Thyroid gland (tissue), 4 donors: ENCODE measurements around the gene GINM1. TPM values are rescaled to one million over a fixed set of nuclear protein-coding genes. Genes with fewer than 3 reads are reported as not detected.

Source experiments
- DNase-seq, 2 donors: peaks; one replicate each; pipeline ENCODE4 v3.0.0-alpha.2; 2019
- H3K27ac ChIP-seq, 3 donors: fragments of 200-600 bp; sonication (generic); 1 replicate in 2 of 3; 2 replicates in 1 of 3; pipeline ENCODE4 v1.5.1; 2016 to 2019; ENCODE audit warnings: mild to moderate bottlenecking in 1 of 3, moderate library complexity in 1 of 3
- H3K27me3 ChIP-seq: fragments of 200-600 bp; sonication (generic); one replicate; pipeline ENCODE4 v1.5.1; 2019
- H3K36me3 ChIP-seq, 2 donors: fragments of 200-600 bp; sonication (generic); one replicate each; pipeline ENCODE4 v1.5.1; 2016 to 2019
- H3K4me1 ChIP-seq, 2 donors: fragments of 200-600 bp; sonication (generic); one replicate each; pipeline ENCODE4 v1.5.1; 2017 to 2019
- H3K4me3 ChIP-seq, 3 donors: fragments of 200-600 bp; sonication (generic); replicated peaks in 1 of 3; 1 replicate in 2 of 3; 2 replicates in 1 of 3; pipeline ENCODE4 v1.5.1; 2016; ENCODE audit warnings: mild to moderate bottlenecking in 1 of 3
- H3K9me3 ChIP-seq: fragments of 200-600 bp; sonication (generic); one replicate; pipeline ENCODE4 v1.5.1; 2017
- CTCF ChIP-seq, 6 experiments: fragments of 200-600 bp in 3 of 6; fragments of 450-650 bp in 3 of 6; sonication (generic) in 3 of 6; IDR thresholded peaks; one replicate each; pipeline ENCODE4 v1.5.1; 2016 to 2019; ENCODE audit warnings: antibody characterized with exemption in 6 of 6, mild to moderate bottlenecking in 2 of 6, inconsistent platforms in 1 of 6, moderate library complexity in 1 of 6
- POLR2A ChIP-seq, 2 donors: fragments of 450-650 bp; IDR thresholded peaks; one replicate each; pipeline ENCODE4 v1.6.1; 2017; ENCODE audit warnings: antibody characterized with exemption in 2 of 2, mild to moderate bottlenecking in 2 of 2, moderate library complexity in 1 of 2
- whole genome bisulfite sequencing, 2 donors: methylation state at CpG; one replicate each; pipeline ENCODE4 v1.1.5; 2017; 5-methylcytosine and 5-hydroxymethylcytosine counted together
- intact Hi-C: fragments of 100-400 bp; cut with DNase I; formaldehyde crosslinking; loops from one replicate; pipeline ENCODE4 v1.15.1; 2023
- total RNA-seq, 4 donors: library from RNA; depleted of rRNA; stranded (reverse); fragments of >200 nt; gene quantifications; one replicate each; pipeline ENCODE4 v1.2.3, GENCODE V29; 2016

Gene GINM1
- total RNA-seq, 4 donors from 2014 or later: 77.3 to 101 (median 86.8) TPM

DNA sequence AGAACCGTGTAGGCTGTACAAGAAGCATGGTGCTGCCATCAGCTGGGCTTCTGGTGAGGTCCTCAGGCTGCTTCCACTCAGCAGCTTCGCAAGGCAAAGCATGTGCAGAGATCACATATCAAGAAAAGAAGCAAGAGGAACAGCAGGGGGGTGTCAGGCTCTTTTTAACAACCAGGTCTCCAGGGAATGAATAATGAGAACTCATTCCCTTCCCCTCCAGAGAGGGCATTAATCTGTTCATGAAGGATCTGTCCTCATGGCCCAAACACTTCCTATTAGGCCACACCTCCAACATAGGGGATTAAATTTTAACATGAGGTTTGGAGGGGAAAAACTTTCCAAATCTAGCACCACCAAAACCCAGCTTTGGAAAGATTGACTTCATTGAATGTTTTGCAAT, 20.0 kb downstream of the GINM1 start:
- intact Hi-C loops: no loop called here
- WGBS, 2 donors: 93 to 97% methylated on average over 2 of the region's 2 CpGs
- Histone ChIP-seq H3K27ac (no peak overlapping the region), H3K36me3 (peaks cover 10 to 19% of the 10 kb centered on the region in 2 donors), H3K4me1 (no peaks in the 10 kb centered on the region), H3K9me3 (no peaks in the 10 kb centered on the region), H3K4me3 (no peak overlapping the region), H3K27me3 (no peaks in the 10 kb centered on the region)
- TF ChIP-seq CTCF (IDR thresholded peaks at IDR 0.05): no peak
- TF ChIP-seq POLR2A (IDR thresholded peaks at IDR 0.05): no peak
- DNase-seq: no peak

GRCh38 chr6:149592983-149593382, 26.8 kb downstream of the GINM1 start:
- no peaks in the 10 kb centered on the region for H3K9me3 ChIP-seq
- WGBS, 2 donors: 98 to 100% methylated on average over 2 of the region's 2 CpGs
- no peak overlapping the region for H3K27ac ChIP-seq

DNA sequence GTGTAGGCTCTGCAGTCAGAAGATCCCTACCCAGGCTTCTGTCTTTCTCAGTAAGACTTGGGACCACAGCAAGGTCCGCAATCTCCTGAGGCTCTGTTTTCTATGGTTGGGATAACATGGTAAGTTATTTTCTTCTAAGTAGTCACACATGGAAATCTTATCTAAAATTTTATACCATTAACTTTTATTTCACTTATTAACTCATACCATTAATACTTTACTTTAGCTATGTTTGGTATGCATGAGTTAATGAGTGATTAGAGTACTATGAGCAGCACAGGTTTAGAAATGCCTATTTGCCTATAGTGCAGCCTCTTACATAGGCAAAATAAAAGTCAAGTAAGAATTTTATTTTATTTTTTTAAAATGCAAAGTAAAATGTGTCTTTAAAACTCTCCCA, 27.2 kb downstream of the GINM1 start:
- H3K27me3 ChIP-seq: no peaks in the 10 kb centered on the region
- DNase-seq: no peak
- intact Hi-C loops: no loop called here
- H3K4me1 ChIP-seq: no peaks in the 10 kb centered on the region
- H3K36me3 ChIP-seq: peaks cover 32 to 44% of the 10 kb centered on the region in 2 donors
- no peaks in the 10 kb centered on the region for H3K9me3 ChIP-seq
- no peak overlapping the region for H3K4me3 ChIP-seq
- WGBS, 2 donors: 97% methylated on average over 1 of the region's 1 CpG
- H3K27ac ChIP-seq: no peak overlapping the region
- TF ChIP-seq CTCF (IDR thresholded peaks at IDR 0.05): no peak
- TF ChIP-seq POLR2A (IDR thresholded peaks at IDR 0.05): no peak

More at GRCh38 chr6:149592983-149593382, 26.8 kb downstream of the GINM1 start:
- Histone ChIP-seq H3K4me3 (no peak overlapping the region), H3K4me1 (no peaks in the 10 kb centered on the region), H3K27me3 (no peaks in the 10 kb centered on the region), H3K36me3 (peaks cover 32 to 44% of the 10 kb centered on the region in 2 donors)
- intact Hi-C loops: no loop called here
- no peak for DNase-seq
- TF ChIP-seq CTCF (IDR thresholded peaks at IDR 0.05) (no peak), POLR2A (IDR thresholded peaks at IDR 0.05) (no peak)

GRCh38 chr6:149600508-149600907, 34.3 kb downstream of the GINM1 start:
- H3K27me3 ChIP-seq: no peaks in the 10 kb centered on the region
- intact Hi-C loops: no loop called here
- H3K27ac ChIP-seq: no peak overlapping the region
- WGBS, 2 donors: 95 to 97% methylated on average over 4 of the region's 4 CpGs
- DNase-seq: no peak
- H3K36me3 ChIP-seq: peaks cover 9 to 20% of the 10 kb centered on the region in 2 donors
- no peaks in the 10 kb centered on the region for H3K9me3 ChIP-seq
- H3K4me3 ChIP-seq: no peak overlapping the region
- no peaks in the 10 kb centered on the region for H3K4me1 ChIP-seq
- TF ChIP-seq POLR2A (IDR thresholded peaks at IDR 0.05) (no peak), CTCF (IDR thresholded peaks at IDR 0.05) (no peak)

- Histone ChIP-seq H3K4me1 (peaks cover 10 to 13% of the 10 kb centered on the region in 2 donors), H3K27ac (no peak overlapping the region), H3K36me3 (no peaks in the 10 kb centered on the region), H3K9me3 (no peaks in the 10 kb centered on the region), H3K27me3 (no peaks in the 10 kb centered on the region), H3K4me3 (no peak overlapping the region)
- TF ChIP-seq CTCF (IDR thresholded peaks at IDR 0.05) (no peak), POLR2A (IDR thresholded peaks at IDR 0.05) (no peak)
- DNase-seq: peak; percentile 6 to 14
- 80 to 82% methylated on average over 7 of the region's 7 CpGs for WGBS, 2 donors
- intact Hi-C loops: no loop called here
These were observed 42.3 kb downstream of the GINM1 start for GRCh38 chr6:149608381-149608982.
